ENCODE measurements around the gene DCAF6.
"Not testable (repeated sequence)": the region's sequence is repeated elsewhere in the genome, so short reads cannot be mapped to it uniquely, and the experiment has no call there.

The DCAF6 gene, protein sequence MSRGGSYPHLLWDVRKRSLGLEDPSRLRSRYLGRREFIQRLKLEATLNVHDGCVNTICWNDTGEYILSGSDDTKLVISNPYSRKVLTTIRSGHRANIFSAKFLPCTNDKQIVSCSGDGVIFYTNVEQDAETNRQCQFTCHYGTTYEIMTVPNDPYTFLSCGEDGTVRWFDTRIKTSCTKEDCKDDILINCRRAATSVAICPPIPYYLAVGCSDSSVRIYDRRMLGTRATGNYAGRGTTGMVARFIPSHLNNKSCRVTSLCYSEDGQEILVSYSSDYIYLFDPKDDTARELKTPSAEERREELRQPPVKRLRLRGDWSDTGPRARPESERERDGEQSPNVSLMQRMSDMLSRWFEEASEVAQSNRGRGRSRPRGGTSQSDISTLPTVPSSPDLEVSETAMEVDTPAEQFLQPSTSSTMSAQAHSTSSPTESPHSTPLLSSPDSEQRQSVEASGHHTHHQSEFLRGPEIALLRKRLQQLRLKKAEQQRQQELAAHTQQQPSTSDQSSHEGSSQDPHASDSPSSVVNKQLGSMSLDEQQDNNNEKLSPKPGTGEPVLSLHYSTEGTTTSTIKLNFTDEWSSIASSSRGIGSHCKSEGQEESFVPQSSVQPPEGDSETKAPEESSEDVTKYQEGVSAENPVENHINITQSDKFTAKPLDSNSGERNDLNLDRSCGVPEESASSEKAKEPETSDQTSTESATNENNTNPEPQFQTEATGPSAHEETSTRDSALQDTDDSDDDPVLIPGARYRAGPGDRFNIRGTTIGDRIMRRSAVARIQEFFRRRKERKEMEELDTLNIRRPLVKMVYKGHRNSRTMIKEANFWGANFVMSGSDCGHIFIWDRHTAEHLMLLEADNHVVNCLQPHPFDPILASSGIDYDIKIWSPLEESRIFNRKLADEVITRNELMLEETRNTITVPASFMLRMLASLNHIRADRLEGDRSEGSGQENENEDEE

DNA sequence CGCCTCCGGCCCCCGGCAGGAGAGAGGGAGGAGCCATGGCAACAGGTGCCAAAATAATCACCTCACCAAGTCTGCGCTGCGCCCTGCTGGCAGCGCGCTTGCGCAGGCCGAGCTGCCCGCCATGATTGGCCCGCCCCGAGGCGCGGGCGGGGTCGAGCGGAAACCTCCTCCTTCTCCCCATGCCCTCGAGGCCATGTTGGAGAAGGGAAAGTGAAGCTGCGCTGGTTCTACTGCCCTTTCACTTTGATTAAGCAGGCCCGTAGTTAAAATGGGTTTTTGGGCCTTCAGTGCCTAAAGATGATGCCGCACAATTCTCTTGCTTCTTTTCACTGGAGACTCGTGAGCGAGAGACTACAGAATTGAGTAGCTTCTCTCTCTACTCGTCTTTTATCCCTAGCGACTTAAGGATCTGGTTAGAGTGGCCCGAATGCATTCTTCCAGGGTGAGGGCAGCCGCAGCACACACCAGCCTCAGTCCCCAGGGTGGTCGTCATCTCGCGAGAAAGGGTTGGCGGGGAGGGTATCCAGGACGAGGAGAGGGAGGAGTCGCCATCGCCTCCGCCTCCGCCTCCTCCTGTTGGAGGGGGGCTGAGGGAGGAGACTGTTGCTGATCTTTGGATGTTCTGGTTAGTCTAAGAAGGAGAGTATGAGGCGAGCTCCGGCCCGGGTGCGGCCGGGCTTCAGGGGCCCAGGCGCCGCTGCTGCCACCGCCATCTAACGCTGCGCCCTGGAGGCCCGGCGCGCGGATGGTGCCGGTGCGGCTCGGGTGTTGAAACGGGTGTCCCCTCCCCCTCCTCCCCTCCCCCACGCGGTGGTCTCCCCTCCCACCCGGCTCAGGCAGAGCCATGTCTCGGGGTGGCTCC is at the start of gene DCAF6:
DCAF6 (plus strand) TSS at position 616 of the 862 bp plus-strand sequence; CDS start at position 845, 229 bp downstream.
- DNase-seq = peak; percentile 92

DNA sequence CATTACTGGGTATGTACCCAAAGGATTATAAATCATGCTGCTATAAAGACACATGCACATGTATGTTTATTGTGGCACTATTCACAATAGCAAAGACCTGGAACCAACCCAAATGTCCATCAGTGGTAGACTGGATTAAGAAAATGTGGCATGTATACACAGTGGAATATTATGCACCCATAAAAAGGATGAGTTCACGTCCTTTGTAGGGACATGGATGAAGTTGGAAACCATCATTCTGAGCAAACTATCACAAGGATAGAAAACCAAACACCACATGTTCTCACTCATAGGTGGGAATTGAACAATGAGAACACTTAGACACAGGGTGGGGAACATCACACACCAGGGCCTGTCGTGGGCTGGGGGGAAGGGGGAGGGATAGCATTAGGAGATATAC is 49.3 kb upstream of the DCAF6 start:
- not testable (repeated sequence) for DNase-seq

DNA sequence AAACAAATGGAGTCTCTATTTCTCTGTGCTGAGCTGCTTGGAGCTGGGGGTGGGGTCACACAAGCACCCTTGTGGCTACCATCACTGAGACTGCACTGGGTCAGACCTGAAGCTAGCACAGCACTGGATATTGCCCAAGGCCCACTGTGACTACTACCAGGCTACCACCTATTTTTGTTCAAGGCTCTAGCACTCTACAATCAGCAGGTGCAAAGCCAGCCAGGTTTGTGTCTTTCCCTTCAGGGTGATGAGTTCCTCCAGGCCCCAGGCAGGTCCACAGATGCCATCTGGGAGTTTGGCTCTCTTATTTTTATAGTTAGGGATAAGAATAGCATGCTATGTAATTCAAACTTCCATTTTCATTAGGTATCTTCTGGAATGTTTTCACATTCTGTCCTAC is 46.1 kb upstream of the DCAF6 start:
- no peak for DNase-seq

DNA sequence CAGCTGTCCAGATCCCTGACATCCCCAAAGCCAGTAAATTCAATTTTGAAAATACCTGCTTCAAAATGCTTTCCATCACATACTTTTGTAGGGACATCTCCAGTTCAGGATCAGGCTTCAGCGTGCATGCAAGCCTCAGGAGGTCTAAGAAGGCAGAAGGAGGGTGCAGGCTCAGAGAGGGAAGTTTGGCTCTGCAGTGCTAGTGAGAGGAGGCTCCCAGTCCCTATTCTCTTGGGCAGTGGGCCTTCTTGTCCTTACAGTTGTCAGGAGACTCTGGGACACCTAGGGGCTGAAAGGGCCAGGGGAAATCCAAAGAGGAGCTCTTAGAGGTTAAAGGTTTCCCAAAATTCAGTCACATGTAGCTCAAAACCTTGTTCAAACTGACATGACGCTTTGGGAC is 42.7 kb upstream of the DCAF6 start:
- no peak for DNase-seq

DNA sequence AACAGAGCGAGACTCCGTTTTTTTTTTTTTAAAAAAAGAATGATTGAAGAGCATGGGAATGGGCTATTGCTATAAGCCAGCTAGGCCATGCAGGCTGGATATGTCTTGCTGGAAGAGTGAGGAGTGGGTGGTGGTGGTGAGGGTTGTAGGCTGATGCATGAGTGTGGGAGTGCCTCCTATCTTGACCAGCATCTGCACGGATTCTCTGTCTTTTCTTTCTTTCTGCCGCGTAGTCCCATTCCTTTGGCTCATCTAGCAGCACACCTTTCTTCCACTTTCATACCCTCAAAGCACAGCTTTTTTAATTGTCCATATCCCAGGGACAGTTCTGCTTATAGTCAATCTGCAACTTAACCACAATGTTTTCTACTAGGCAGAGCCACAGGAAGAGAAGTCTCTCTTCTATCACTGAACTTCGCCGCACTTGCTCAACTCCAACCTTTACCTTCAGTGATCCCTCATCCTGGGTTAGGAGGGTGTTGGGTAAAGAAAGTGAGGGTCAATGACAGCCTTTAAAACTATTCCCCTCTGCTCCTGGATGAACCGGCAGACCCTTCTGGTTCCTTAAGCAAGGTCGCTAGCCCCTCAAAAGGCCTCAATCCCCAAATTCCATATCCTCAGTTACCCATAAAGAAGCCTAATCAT is 37.8 kb upstream of the DCAF6 start:
- DNase-seq = no peak

DNA sequence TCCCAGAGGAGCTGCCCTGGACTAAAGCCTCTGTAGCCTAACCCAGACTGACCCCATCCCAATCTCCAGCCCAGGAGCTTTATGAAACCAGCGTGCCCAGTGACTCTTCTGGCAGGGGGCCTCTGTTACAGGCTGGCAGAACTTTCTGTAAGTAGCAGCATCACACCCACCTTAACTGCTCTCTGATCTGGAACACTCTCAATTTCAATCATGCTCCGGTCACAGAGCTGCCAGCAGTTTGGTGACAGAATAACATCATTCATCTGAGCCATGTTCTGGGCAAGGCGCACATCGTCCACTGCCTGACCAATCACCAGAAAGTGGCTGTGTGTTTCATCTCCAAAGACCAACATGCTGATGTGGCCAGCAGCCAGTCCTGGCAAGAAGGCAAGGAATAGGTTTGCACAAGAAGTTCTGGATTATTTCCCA is 37.2 kb upstream of the DCAF6 start:
- DNase-seq = no peak

DNA sequence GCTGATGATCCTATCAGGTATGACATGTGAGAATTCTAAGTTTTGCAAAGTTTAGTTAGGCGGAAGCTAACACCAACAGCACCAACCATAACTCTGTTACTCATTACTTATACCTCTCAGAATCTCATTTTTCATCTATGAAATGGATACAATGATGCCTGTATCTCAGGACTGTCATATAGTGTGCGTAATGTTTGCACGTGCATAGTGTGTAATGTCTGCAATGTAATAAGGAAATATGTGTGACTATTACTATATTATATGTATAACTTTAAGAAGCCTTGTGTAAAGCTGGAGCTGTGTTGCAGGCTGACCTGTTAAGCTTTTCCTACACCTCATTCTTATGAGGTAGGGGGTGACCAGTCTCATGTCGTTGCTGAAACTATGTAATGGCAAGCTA is 35.6 kb upstream of the DCAF6 start:
- DNase-seq = no peak

DNA sequence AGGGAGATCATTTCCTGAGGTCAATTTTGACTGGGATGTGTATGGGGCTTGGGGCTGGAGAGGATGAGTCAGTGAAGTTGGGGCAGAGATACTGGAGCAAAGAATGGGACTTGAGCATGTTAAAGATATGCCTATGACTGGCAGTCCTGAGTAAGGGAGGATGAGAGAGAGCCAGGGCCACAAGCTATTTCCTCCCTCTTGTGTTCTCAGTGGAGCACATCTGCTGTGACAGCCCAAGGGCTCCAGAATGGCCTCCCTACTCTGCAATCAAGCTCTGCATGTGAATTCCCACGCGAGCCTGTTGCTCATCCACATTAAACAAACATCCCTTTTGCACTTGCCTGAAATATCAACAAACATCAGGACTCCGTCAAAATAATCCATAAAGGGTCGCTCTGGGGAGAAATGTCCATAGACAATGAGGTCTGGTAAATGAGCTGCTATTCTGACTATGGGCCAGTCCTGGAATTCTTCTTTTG is 31.8 kb upstream of the DCAF6 start:
- DNase-seq = peak; percentile 35

DNA sequence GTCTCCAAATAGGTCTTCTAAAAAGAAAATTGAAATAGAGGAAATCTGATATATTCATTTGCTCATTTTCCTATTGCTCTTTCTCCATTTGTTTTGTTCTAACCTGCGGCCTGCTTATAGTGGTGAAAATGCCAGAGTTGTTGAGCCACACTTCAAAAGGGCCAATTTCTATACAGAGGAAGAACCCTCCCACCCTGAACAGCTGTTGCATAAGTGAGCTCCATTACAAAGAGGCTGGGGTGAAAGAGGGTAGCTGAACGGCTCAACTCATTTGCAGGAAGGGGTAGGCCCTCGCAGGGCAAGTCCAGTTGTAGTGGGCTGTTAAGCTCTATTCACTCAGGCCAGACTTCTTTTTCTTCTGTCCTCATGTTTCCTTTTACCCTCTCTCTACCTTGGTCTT is 31.3 kb upstream of the DCAF6 start:
- peak; percentile 51 for DNase-seq

DNA sequence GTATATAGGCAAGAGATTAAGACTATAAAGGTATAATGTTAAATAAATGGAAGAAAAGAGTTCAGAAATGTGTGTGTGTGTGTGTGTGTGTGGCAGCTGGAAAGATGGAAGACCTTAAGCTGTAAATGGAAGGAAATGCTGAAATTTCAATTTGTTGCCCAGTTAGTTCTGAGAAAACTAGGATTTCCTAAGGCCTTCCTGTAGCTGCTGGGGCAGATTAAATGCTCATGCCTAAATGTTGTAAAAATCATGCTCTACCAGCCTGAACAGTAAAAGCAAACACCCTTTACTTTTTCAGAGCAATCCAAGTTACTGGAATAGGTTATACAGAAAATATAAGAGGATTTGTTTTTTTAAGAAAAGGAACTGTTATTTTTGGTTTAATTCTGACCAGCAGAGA is 30.8 kb upstream of the DCAF6 start:
- no peak for DNase-seq

DNA sequence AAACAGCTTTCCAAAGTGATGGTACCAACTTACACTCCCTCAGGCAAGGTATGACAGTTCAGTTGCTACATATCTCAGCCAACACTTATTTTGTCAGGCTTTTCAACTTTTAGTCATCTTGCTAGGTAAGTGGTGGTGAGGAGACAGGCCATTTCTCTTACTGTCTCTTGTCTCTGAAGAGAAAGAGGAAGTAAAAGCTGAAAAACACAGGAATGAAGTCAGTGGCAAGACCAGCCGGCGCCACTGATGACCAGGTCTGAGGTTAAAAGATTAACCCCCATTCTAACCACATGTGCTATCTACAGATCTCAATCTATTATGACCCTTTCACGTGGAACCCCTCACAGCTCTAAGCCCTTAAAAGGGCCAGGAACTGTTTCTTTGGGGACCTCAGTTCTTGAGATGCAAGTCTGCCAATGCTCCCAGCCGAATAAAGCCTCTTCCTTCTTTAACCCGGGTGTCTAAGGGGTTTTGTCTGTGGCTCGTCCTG is 26.7 kb upstream of the DCAF6 start:
- DNase-seq = no peak

DNA sequence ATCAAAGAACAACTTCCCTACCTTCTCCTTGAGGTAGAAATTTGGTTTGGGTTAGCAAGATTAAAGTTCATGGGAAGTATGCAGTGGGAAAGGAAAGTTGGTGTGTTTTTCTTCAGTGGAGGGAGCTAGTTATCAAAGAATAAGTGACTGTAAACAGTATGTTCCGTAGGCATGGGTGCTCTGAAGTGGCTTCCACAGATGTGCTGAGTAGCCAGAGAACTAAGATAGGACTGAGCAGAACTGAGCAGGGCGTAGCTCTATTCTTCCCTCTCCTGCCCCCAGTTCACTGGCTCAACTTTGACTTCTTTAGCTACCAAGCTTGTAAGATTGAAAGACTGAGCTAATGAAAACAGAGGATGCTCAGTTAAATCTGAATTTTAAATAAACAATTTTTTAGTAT is 26.0 kb upstream of the DCAF6 start:
- no peak for DNase-seq

DNA sequence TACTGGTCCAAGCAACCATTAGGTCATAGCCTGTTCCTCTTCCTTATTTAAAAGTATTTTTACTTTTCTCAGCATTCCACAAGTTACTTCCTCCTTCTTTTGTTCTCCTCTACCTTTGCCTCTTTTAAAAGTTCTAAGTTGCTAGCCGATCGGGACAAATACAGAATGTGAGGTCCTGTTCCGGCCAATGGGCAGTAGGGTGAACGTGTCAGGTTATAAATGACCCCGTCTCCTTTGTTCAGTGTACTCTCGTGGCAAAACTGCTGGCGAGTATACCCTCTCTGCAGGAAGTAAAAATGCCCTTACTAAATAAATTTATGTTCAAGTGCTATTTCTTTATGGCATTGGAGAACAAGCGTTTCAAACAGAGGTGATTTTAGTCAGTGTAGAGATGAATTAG is 25.1 kb upstream of the DCAF6 start:
- no peak for DNase-seq

DNA sequence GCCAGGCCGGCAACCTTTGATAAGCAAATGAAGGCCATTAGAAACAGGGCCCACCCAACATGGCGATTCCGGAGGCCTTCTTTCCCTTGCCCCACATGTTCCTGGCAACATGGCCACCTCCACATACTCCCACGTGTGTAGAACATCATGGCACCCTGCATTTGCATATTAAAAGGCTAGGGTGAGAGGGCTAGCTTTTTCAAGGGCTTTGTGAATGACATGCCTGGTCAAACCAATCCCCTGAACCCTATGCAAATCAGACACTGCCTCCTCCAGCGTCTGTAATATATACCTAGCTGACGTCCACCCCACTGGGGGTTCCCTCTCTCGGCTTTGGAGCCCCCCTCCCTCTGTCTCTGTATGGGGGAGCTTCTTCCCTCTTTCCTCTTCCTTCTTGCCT is 24.2 kb upstream of the DCAF6 start:
- no peak for DNase-seq

DNA sequence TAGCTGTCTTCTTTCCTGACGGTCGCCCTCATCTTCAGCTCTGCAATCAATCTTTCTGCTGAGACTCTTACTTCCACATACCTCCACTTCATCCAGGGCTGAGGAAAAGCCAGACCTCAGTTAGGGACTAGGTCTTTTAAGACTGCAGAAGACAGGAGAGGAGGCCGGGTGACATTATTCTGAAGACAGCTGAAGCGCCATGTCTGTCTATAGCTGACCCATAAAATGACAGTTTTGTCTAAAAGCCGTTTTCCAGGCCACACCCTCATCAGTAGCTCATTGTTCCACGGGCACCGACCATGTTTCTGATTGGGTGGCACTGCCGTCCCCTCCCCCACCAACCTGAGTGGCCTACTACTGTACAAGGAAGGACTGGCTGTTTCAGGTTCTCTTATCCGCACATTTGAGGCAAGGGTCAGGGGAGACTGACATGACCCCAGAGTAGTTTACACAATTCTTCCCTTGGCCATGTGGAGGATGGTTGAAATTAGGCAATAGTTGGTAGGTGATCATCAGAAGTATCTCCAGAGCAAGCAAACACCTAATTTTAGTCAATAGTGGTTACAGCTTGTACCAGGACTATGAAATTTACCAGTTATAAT is 22.5 kb upstream of the DCAF6 start, which contains the start of gene ADCY10:
ADCY10 (minus strand) TSS at position 240 of the 602 bp plus-strand sequence. CDS start 8,994 bp downstream, outside the sequence.
- DNase-seq = no peak

DNA sequence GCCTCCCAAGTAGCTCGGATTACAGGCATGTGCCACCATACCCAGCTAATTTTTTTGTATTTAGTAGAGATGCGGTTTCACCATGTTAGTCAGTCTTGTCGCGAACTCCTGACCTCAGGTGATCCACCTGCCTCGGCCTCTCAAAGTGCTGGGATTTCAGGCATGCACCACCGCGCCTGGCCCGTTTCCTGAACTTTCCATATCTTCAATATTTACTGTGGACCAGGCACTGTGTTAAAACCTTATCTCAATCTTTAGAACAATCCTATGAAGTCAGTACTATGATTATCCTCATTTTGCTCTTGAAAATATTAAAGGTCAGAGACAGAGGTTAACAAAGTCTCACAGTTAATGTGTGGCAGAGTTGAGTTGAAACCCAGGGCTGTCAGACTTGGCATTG is 20.9 kb upstream of the DCAF6 start:
- DNase-seq = no peak

DNA sequence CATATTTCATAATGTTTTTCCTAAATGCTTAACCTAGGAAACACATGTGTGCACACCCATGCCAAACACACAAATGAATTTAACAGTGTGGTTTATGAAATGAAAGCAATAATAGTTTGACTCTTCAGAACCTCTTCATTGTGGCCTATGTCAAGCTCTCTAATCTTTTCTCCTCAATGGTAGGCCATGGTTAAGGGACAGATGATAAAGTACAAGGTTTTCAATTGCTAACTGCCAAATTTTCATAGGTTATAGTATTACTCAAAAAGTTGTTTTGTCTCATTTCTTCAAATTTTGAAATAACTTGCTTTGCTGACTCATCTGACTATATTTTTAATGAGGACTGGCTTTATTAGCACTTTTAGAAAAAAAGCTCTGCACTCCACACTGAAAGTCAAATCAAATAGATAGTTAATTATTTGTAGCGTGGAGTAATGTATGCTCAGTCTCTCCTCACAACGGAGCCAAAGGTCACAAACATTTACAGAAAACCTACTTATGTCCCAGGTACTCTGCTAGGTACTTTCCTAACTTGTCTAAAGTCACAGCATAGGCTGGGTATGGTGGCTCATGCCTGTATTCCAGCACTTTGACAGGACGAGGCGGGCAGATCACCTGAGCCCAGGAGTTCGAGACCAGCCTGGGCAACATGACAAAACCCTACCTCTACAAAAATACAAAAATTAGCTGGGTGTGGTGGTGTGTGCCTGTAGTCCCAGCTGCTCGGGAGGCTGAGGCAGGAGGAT is 19.5 kb upstream of the DCAF6 start:
- DNase-seq = no peak

DNA sequence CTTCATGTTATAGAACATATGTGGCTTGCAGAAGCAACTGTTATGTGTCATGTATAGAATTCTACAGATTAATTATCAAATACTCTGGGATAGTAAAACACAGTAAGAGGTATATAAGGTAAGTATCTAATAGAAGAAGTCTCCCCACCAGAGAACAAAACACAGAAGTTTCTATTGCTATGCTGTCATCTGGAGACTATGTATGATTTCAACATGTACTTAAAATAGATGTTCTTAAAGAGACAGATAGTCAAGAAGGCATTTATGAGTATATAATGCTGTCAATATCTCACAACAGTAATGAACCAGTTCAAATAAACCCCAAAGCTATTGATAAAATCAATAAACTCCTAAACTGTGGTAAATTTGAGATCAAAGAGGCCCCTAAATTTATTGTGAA is 14.5 kb upstream of the DCAF6 start:
- no peak for DNase-seq

DNA sequence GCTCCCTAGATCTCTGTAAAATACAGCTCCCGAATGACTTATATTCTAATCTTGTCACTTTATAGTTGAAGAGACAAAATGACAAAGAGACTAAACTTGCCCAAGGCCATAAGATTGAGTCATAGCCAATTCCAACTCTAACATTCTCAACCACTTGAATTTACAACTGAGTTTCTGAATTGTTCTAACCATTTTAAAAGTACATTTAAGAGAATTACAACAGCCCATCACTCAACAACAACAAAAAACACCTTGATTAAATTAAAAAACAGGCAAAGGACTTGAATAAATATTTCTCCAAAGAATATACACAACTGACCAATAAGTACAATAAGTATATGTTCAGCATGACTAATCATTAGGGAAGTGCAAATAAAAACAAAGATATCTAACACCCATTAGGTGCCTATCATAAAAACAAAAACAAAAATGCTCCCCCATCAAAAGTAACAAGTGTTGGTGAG is 13.8 kb upstream of the DCAF6 start:
- DNase-seq = no peak

DNA sequence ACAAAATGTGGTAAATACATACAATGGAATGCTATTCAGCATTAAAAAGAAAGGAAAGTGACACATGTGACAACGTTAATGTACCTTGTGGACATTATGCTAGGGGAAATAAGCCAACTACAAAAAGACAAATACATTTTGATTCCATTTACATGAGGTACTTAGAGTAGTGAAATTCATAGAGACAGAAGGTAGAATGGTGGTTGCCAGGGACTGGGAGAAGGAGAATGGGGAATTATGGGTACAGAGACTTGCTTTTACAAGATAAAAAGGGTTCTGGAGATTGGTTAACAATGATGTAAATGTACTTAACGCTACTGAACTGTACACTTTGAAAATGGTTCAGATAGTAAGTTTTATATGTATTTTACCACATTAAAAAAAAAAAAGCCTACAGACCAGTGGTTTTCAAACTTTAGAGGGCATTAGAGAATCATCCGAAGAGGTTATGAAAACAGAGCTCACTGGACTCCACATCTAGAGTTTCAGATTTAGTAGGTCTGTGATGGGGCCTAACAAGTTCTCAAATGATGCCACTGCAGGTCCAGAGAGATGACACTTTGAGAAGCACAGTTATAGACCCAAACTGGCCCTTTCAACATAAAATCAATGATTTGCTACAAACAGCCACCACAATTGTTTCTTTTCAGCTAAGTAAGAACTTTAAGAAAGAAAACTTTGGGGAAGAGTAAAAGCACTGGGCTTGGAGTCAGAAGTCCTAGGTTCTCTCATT is 13.0 kb upstream of the DCAF6 start:
- DNase-seq = no peak
